Activated naive CD4-positive, alpha-beta T cell treated with anti-CD3 and anti-CD28 coated beads, Interleukin-2, amount 50 U/mL, for 72 hours (primary cell): ENCODE measurements around the gene OBSCN. TPM values are rescaled to one million over a fixed set of nuclear protein-coding genes. Genes with fewer than 3 reads are reported as not detected.
A peak's percentile ranks its signal among the peaks of the same experiment; 100 is the strongest.
"Not testable (repeated sequence)": the region's sequence is repeated elsewhere in the genome, so short reads cannot be mapped to it uniquely, and the experiment has no call there.

Experiments
- ATAC-seq, 2 donors: fragments of 150-1000 bp; cut with Tn5 transposase; 2 replicates each; pipeline ENCODE4 v1.10.0; 2021; ENCODE audit warnings: mild to moderate bottlenecking in 2 of 2, moderate library complexity in 2 of 2
- DNase-seq, 2 donors: peaks; one replicate each; pipeline ENCODE4 v3.0.0; 2021 to 2022; ENCODE audit warnings: low spot score in 2 of 2
- H3K27ac Mint-ChIP-seq, 2 donors: one replicate each; pipeline ENCODE4 v1.8.0; 2022; ENCODE audit warnings: mild to moderate bottlenecking in 2 of 2, mixed read lengths in 2 of 2
- H3K36me3 Mint-ChIP-seq, 2 donors: one replicate each; pipeline ENCODE4 v1.8.0; 2022; ENCODE audit warnings: mixed read lengths in 2 of 2
- H3K9me3 Mint-ChIP-seq, 2 donors: one replicate each; pipeline ENCODE4 v1.8.0; 2022; ENCODE audit warnings: mixed read lengths in 2 of 2
- total RNA-seq, 2 donors: library from RNA; stranded (reverse); gene quantifications; one replicate each; pipeline ENCODE4 v1.2.3, GENCODE V29; 2022

OBSCN gene
- total RNA-seq, 2 donors from 2014 or later: 20.8 to 37.5 TPM

GRCh38 chr1:228228147-228228546 lies 20.3 kb downstream of the OBSCN start:
- peaks cover 38 to 49% of the 10 kb centered on the region in 2 donors for H3K36me3 Mint-ChIP-seq
- not testable (repeated sequence) for DNase-seq

DNA sequence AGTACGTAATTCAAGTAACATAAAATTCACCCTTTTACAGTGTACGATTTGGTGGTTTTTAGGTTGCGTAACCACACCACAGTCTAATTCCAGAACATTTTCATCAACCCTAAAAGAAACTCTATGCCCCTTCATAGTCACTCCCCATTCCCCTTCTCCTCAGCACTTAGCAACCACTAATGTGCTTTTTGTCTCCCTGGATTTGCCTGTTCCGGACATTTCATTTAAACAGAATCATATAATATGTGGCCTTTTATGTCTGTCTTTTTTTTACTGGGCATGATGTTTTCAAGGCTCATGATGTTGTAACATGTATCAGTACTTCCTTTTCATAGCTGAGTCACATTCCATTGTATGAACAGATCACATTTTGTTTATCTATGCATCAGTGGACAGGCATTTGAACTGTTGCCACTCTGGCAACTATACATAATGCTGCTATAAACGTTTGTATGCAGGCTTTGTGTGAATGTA lies 20.8 kb downstream of the OBSCN start:
- DNase-seq (no peak), ATAC-seq (no peak)
- Mint-ChIP-seq H3K27ac (no peak overlapping the region), H3K9me3 (peaks cover 4 to 17% of the 10 kb centered on the region in 2 donors), H3K36me3 (peaks cover 38 to 51% of the 10 kb centered on the region in 2 donors)

More at GRCh38 chr1:228228147-228228546, 20.3 kb downstream of the OBSCN start:
- H3K9me3 Mint-ChIP-seq: peaks cover 0 to 12% of the 10 kb centered on the region in 2 donors
- H3K27ac Mint-ChIP-seq, ATAC-seq: not testable (repeated sequence)

GRCh38 chr1:228231189-228231588 lies 23.3 kb downstream of the OBSCN start:
- DNase-seq (no peak), ATAC-seq (no peak)
- Mint-ChIP-seq H3K36me3 (peaks cover 34 to 47% of the 10 kb centered on the region in 2 donors), H3K9me3 (peaks cover 15 to 16% of the 10 kb centered on the region in 2 donors), H3K27ac (no peak overlapping the region)

DNA sequence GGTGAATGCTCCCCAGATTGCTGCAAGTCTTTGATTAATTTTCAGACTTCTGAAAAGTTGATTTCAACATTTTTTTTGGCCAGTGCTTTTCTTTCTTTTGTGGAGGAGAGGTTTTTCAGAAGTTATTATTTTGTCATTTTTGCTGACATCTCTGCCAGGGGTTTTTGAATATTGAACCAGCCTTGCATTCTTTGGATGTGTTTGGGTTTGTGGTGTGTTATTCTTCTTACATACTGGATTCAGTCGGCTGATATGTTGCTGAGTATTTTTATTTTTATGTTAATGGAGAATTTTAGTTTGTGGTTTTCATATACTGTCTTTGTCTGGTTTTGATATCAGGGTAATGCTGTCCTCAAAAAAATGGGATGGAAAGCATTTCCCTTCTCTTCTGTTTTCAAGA lies 25.3 kb downstream of the OBSCN start:
- H3K36me3 Mint-ChIP-seq: peaks cover 43 to 60% of the 10 kb centered on the region in 2 donors
- ATAC-seq (no peak), DNase-seq (no peak)
- peaks cover 20 to 21% of the 10 kb centered on the region in 2 donors for H3K9me3 Mint-ChIP-seq
- no peak overlapping the region for H3K27ac Mint-ChIP-seq

DNA sequence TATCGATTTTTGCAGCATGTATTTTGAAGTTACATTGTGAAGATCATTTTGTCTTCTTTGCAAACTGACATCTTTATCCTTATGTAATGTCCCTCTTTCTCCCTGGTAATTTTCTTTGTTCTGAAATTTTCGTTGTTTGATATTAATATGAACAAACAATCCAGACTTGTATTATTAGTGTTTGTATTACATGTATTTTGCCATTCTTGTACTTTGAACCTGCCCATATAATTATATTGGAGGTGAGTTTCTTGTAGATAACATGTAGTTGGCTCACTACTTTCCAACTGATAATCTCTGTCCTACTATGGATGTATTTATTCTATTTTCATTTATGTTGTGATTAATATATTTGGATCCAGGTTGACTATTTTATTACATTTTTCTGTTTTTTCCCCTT lies 27.1 kb downstream of the OBSCN start:
- Mint-ChIP-seq H3K36me3 (peaks cover 58 to 69% of the 10 kb centered on the region in 2 donors), H3K9me3 (peaks cover 20 to 21% of the 10 kb centered on the region in 2 donors), H3K27ac (peak overlapping the region in 1 of 2 donors; percentile 6)
- ATAC-seq: no peak
- DNase-seq: no peak

- H3K9me3 Mint-ChIP-seq: peaks cover 30 to 36% of the 10 kb centered on the region in 2 donors
- no peak overlapping the region for H3K27ac Mint-ChIP-seq
- peak in 1 of 2 donors; percentile 51 for ATAC-seq
- DNase-seq: peak in 1 of 2 donors; percentile 25
- peaks cover 76 to 86% of the 10 kb centered on the region in 2 donors for H3K36me3 Mint-ChIP-seq
Measured at GRCh38 chr1:228236744-228237143, 28.9 kb downstream of the OBSCN start.

DNA sequence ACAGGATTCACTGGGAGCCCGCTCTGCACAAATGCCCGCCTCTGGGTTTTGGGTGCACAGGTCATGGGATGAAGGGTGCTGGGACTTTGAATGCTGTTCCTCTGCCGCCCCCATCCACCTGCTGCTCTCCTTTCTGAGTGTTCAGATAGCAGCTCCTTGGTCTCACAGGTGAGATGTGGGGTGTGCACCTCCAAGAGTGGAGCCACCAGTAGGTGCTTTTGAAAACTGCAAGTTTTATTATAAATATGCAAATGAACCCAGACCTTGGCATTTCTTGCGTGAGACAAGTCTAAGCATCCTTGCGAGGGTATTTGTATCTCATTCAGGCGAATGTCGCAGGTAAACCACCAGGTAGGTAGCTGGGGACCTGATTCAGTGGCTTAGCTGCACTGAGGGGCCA lies 30.2 kb downstream of the OBSCN start:
- H3K9me3 Mint-ChIP-seq: peaks cover 39 to 44% of the 10 kb centered on the region in 2 donors

DNA sequence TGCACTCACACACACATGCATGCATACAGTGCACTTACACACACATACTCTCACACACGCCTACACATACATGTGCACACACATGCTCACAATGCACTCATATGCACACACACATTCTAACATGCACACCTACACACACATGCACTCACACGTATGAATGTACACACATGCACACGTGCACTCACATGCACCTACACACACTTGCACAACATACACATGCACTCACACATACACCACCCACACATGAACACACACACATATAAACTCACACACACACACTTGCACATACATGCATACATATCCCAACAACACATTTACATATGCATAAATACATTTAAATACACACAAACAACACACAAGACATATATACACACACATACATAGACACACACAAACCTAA lies 30.6 kb downstream of the OBSCN start:
- ATAC-seq (no peak), DNase-seq (no peak)
- no peak overlapping the region for H3K27ac Mint-ChIP-seq
- H3K9me3 Mint-ChIP-seq: peaks cover 35 to 45% of the 10 kb centered on the region in 2 donors
- peaks cover 75 to 86% of the 10 kb centered on the region in 2 donors for H3K36me3 Mint-ChIP-seq

More for the DNA sequence above, 30.2 kb downstream of the OBSCN start:
- H3K27ac Mint-ChIP-seq: no peak overlapping the region
- peaks cover 77 to 86% of the 10 kb centered on the region in 2 donors for H3K36me3 Mint-ChIP-seq
- DNase-seq (no peak), ATAC-seq (no peak)

- ATAC-seq: no peak
- H3K9me3 Mint-ChIP-seq: peaks cover 40 to 41% of the 10 kb centered on the region in 2 donors
- H3K36me3 Mint-ChIP-seq: peaks cover 76 to 91% of the 10 kb centered on the region in 2 donors
- peak overlapping the region in 1 of 2 donors; percentile 44 for H3K27ac Mint-ChIP-seq
- DNase-seq: no peak
Measured at GRCh38 chr1:228240411-228241240, 32.8 kb downstream of the OBSCN start.

- Mint-ChIP-seq H3K27ac (no peak overlapping the region), H3K36me3 (peaks cover 79 to 91% of the 10 kb centered on the region in 2 donors), H3K9me3 (peaks cover 41 to 42% of the 10 kb centered on the region in 2 donors)
Measured at GRCh38 chr1:228241259-228241658, 33.4 kb downstream of the OBSCN start.

GRCh38 chr1:228242409-228242808 lies 34.6 kb downstream of the OBSCN start:
- Mint-ChIP-seq H3K27ac (no peak overlapping the region), H3K36me3 (peaks cover 83 to 90% of the 10 kb centered on the region in 2 donors), H3K9me3 (peaks cover 40 to 41% of the 10 kb centered on the region in 2 donors)
- DNase-seq (no peak), ATAC-seq (no peak)

More at GRCh38 chr1:228241259-228241658, 33.4 kb downstream of the OBSCN start:
- no peak for ATAC-seq
- no peak for DNase-seq

- DNase-seq (no peak), ATAC-seq (no peak)
- H3K27ac Mint-ChIP-seq: no peak overlapping the region
- H3K9me3 Mint-ChIP-seq: peaks cover 40 to 41% of the 10 kb centered on the region in 2 donors
- peaks cover 85 to 92% of the 10 kb centered on the region in 2 donors for H3K36me3 Mint-ChIP-seq
Measured at GRCh38 chr1:228243093-228243492, 35.2 kb downstream of the OBSCN start.

- DNase-seq, ATAC-seq, H3K27ac Mint-ChIP-seq: not testable (repeated sequence)
- Mint-ChIP-seq H3K36me3 (peaks cover 76 to 84% of the 10 kb centered on the region in 2 donors), H3K9me3 (peaks cover 40 to 41% of the 10 kb centered on the region in 2 donors)
Measured at GRCh38 chr1:228243989-228244388, 36.1 kb downstream of the OBSCN start.

- Mint-ChIP-seq H3K36me3 (peaks cover 68 to 74% of the 10 kb centered on the region in 2 donors), H3K27ac (no peak overlapping the region), H3K9me3 (peaks cover 40 to 41% of the 10 kb centered on the region in 2 donors)
- DNase-seq (no peak), ATAC-seq (no peak)
Measured at GRCh38 chr1:228245111-228245510, 37.3 kb downstream of the OBSCN start.

DNA sequence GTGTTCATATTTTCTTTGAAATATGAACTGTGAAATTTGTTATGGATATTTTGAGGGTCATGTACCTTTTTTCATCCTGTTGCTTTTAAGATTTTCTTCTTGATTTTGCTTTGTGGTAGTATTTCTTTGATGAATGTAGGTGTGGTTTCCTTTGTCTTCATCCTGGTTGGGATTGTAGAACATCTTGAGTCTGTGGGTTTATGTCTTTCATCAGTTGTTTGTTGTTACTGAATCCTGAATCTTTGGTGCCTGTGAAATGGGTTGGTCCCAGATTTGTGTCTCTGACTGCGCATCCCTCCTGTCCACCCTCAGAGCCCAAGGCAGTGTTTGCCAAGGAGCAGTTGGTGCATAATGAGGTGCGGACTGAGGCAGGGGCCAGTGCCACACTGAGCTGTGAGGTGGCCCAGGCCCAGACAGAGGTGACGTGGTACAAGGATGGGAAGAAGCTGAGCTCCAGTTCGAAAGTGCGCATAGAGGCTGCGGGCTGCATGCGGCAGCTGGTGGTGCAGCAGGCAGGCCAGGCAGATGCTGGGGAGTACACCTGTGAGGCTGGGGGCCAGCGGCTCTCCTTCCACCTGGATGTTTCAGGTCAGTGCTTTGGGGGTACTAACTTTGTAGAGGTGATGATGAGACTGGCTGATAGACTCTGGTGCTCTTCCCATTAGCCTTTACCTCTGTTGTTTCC lies 38.5 kb downstream of the OBSCN start:
- no peak overlapping the region for H3K27ac Mint-ChIP-seq

GRCh38 chr1:228249513-228250305 lies 41.9 kb downstream of the OBSCN start:
- DNase-seq (no peak), ATAC-seq (no peak)
- H3K36me3 Mint-ChIP-seq: peaks cover 28 to 35% of the 10 kb centered on the region in 2 donors
- H3K9me3 Mint-ChIP-seq: peaks cover 15% of the 10 kb centered on the region in 2 donors
- H3K27ac Mint-ChIP-seq: no peak overlapping the region

More for the DNA sequence above, 38.5 kb downstream of the OBSCN start:
- Mint-ChIP-seq H3K36me3 (peaks cover 62% of the 10 kb centered on the region in 2 donors), H3K9me3 (peaks cover 29 to 34% of the 10 kb centered on the region in 2 donors)
- ATAC-seq: no peak
- no peak for DNase-seq
